Measurements from ENCODE around the gene PTGER1. TPM values are rescaled to one million over a fixed set of nuclear protein-coding genes. Genes with fewer than 3 reads are reported as not detected.

PTGER1 gene
- total and polyA plus RNA-seq, 2 experiments from 2014 or later, result 0.60 to 3.5 TPM

DNA sequence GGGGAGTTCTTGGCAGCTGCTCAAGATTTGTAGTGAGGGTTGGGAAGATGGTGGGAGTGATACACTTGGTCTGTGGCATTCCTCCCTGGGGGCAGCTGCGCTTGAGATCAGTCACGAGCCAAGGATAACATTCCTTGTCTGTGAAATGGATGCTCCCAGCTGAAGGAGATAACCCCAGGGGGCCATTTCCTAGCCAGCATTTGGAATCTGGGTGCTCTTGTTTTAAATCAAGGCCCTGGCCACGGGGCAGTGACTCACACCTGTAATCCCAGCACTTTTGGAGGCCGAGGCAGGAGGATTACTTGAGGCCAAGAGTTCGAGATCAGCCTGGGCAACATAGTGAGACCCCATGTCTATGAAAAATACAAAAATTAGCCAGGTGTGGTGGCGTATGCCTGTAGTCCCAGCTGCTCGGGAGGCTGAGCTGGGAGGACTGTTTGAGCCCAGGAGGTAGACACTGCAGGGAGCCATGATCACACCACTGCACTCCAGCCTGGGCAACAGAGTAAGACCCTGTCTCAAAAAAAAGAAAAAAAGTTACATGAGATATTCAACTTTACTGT is 37.5 kb downstream of the PTGER1 start:
- TF ChIP-seq, protein P1, sequence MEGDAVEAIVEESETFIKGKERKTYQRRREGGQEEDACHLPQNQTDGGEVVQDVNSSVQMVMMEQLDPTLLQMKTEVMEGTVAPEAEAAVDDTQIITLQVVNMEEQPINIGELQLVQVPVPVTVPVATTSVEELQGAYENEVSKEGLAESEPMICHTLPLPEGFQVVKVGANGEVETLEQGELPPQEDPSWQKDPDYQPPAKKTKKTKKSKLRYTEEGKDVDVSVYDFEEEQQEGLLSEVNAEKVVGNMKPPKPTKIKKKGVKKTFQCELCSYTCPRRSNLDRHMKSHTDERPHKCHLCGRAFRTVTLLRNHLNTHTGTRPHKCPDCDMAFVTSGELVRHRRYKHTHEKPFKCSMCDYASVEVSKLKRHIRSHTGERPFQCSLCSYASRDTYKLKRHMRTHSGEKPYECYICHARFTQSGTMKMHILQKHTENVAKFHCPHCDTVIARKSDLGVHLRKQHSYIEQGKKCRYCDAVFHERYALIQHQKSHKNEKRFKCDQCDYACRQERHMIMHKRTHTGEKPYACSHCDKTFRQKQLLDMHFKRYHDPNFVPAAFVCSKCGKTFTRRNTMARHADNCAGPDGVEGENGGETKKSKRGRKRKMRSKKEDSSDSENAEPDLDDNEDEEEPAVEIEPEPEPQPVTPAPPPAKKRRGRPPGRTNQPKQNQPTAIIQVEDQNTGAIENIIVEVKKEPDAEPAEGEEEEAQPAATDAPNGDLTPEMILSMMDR (IDR thresholded peaks at IDR 0.05; ENCODE audit: poor library complexity), result no peak
- TF ChIP-seq EZH2 (IDR thresholded peaks at IDR 0.05; ENCODE audit: borderline replicate concordance), result no peak
- TF ChIP-seq EZH2phosphoT487 (IDR thresholded peaks at IDR 0.05; ENCODE audit: low read depth, severe bottlenecking, unreplicated experiment), result no peak
- Histone ChIP-seq H3K36me3 (replicated peaks; ENCODE audit: insufficient read depth, low read depth) (no peaks in the 10 kb centered on the region), H3K27me3 (no peaks in the 10 kb centered on the region), H3K9me2 (replicated peaks; ENCODE audit: insufficient read depth) (no peaks in the 10 kb centered on the region), H3K27ac (no peak overlapping the region), H3K9me3 (ENCODE audit: low read depth) (no peaks in the 10 kb centered on the region), H2AFZ (no peak overlapping the region), H3K79me2 (peaks cover 61% of the 10 kb centered on the region), H4K20me1 (ENCODE audit: insufficient read depth, poor library complexity, severe bottlenecking) (no peaks in the 10 kb centered on the region), H3K4me2 (no peak overlapping the region), H3K4me3 (no peak overlapping the region), H3K4me1 (ENCODE audit: insufficient read depth) (peaks cover 14% of the 10 kb centered on the region)
- DNase-seq (ENCODE audit: low spot score), result no peak
- 90% methylated on average over 7 of the region's 7 CpGs for WGBS (ENCODE audit: low lambda C conversion rate, missing lambda C conversion rate)

DNA sequence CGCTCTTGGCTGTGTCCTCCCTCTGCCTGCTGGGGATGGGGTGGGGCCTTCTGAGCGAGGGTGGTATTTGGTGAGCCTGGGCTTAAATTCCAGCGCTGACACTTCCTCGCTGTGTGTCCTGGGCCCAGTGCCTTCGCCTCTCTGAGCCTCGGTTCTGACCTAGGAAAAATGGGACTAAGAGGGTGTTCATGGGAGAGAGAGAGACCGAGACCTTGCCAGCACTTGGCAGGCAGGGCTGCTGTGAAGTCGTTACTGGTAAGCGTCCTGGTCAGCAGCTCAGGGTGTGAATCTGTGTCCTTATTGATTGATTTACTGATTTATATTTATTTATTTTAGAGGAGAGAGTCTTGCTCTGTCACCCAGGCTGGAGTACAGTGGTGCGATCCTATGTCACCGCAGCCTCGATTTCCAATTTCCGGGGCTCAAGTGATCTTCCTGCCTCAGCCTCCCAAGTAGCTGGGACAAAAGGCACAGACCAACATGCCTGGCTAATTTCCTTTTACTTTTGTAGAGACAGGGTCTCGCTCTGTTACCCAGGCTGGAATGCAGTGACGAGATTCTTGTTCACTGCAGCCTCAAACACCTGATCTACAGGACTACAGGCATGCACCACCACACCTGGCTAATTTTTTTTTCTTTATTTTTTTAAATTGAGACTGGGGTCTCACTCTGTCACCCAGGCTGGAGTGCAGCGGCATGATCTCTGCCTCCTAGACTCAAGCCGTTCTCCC is 39.7 kb downstream of the PTGER1 start:
- Histone ChIP-seq H3K4me1 (ENCODE audit: insufficient read depth) (peaks cover 14% of the 10 kb centered on the region), H3K4me2 (no peak overlapping the region), H4K20me1 (ENCODE audit: insufficient read depth, poor library complexity, severe bottlenecking) (no peaks in the 10 kb centered on the region), H3K79me2 (peaks cover 64% of the 10 kb centered on the region), H3K27me3 (no peaks in the 10 kb centered on the region), H3K4me3 (no peak overlapping the region), H3K36me3 (replicated peaks; ENCODE audit: insufficient read depth, low read depth) (no peaks in the 10 kb centered on the region), H2AFZ (no peak overlapping the region), H3K27ac (peak overlapping the region; percentile 54), H3K9me2 (replicated peaks; ENCODE audit: insufficient read depth) (no peaks in the 10 kb centered on the region), H3K9me3 (ENCODE audit: low read depth) (no peaks in the 10 kb centered on the region)
- 86% methylated on average over 17 of the region's 17 CpGs for WGBS (ENCODE audit: low lambda C conversion rate, missing lambda C conversion rate)
- no peak for TF ChIP-seq EZH2phosphoT487 (IDR thresholded peaks at IDR 0.05; ENCODE audit: low read depth, severe bottlenecking, unreplicated experiment)
- no peak for TF ChIP-seq EZH2 (IDR thresholded peaks at IDR 0.05; ENCODE audit: borderline replicate concordance)
- TF ChIP-seq, protein P1 (IDR thresholded peaks at IDR 0.05; ENCODE audit: poor library complexity), result no peak
- no peak for DNase-seq (ENCODE audit: low spot score)

DNA sequence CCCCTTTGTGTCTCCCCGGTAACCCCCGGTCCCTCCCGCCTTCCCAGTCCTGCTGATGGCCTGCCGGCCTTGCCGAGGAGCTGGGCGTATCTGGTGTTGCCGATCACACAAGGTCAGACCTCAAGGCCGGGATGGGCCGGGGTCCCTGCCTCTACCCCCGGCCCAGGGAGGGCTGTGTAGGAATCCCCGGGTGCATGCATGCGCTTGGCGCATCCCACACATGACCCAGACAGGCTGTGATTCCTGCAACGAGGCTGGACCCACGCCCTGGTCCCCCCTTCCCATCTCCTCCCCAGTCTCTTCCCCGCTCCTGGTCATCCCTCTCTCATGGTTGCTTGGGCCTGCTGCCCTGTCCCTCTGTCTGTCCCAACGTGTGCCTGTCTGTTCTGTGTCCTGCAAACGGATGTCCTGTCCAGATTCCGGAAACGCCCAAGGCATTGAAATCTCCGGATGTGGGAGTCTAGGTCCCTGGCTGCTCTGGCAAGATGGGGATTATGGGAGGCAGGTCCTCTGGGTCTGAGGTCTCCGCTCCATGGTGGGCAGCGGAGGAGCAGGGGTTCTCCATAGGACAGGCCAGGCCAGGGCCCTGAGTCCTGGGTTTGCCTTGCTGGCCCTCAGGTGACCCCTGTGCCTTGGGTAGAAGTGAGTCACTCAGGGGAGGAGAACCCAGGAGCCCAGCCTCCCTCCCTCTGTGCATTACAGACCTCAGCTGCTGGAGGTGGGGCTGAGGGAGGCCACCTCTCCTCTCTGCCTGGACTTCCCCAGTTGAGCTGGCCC is 40.4 kb downstream of the PTGER1 start:
- WGBS (ENCODE audit: low lambda C conversion rate, missing lambda C conversion rate), result 81% methylated on average over 23 of the region's 23 CpGs
- Histone ChIP-seq H3K27ac (peak overlapping the region; percentile 43), H3K36me3 (replicated peaks; ENCODE audit: insufficient read depth, low read depth) (no peaks in the 10 kb centered on the region), H3K9me3 (ENCODE audit: low read depth) (no peaks in the 10 kb centered on the region), H4K20me1 (ENCODE audit: insufficient read depth, poor library complexity, severe bottlenecking) (no peaks in the 10 kb centered on the region), H3K4me1 (ENCODE audit: insufficient read depth) (peaks cover 14% of the 10 kb centered on the region), H3K4me3 (no peak overlapping the region), H3K27me3 (no peaks in the 10 kb centered on the region), H3K79me2 (peaks cover 57% of the 10 kb centered on the region), H2AFZ (no peak overlapping the region), H3K9me2 (replicated peaks; ENCODE audit: insufficient read depth) (no peaks in the 10 kb centered on the region), H3K4me2 (peak overlapping the region; percentile 96)
- TF ChIP-seq, protein P1 (IDR thresholded peaks at IDR 0.05; ENCODE audit: poor library complexity), result no peak
- TF ChIP-seq EZH2phosphoT487 (IDR thresholded peaks at IDR 0.05; ENCODE audit: low read depth, severe bottlenecking, unreplicated experiment) (no peak), EZH2 (IDR thresholded peaks at IDR 0.05; ENCODE audit: borderline replicate concordance) (no peak)
- DNase-seq (ENCODE audit: low spot score), result peak; percentile 86
